ENCODE results near the gene TGFBR3L. TPM values are rescaled to one million over a fixed set of nuclear protein-coding genes. Genes with fewer than 3 reads are reported as not detected.

TGFBR3L gene
- total and polyA plus RNA-seq, 2 of the 13 experiments (the other 11 are each of a cell fraction or from before 2014, with no cell fraction given): 0.20 to 1.0 TPM

- TF ChIP-seq ZNF703 (CRISPR knock-in tag; IDR thresholded peaks at IDR 0.05; ENCODE audit: borderline replicate concordance) (no peak), STAT5B (CRISPR knock-in tag; IDR thresholded peaks at IDR 0.05) (no peak), KIAA2018 (CRISPR knock-in tag; IDR thresholded peaks at IDR 0.05; ENCODE audit: borderline replicate concordance) (no peak), JUND (CRISPR knock-in tag; IDR thresholded peaks at IDR 0.05) (peak; percentile 54; the same call in 1 of the 2 replicates), HIVEP1 (CRISPR knock-in tag; IDR thresholded peaks at IDR 0.05) (peak; percentile 78; the same call in 1 of the 2 replicates), ELF3 (CRISPR knock-in tag; IDR thresholded peaks at IDR 0.05) (peak; percentile 76), FOXA1 (IDR thresholded peaks at IDR 0.05) (no peak), FOXA1 (CRISPR knock-in tag; IDR thresholded peaks at IDR 0.05) (0 out of 2 replicates have a peak, but pooled peaks have one; percentile 31), SIX4 (CRISPR knock-in tag; IDR thresholded peaks at IDR 0.05) (0 out of 2 replicates have a peak, but pooled peaks have one; percentile 8), CTCF (CRISPR knock-in tag; IDR thresholded peaks at IDR 0.05) (peak; percentile 99), HHEX (CRISPR knock-in tag; IDR thresholded peaks at IDR 0.05) (no peak), PCBP2 (optimal IDR thresholded peaks at IDR 0.05; ENCODE audit: low read depth, low read length, poor library complexity, severe bottlenecking) (no peak), DNMT3B (CRISPR knock-in tag; conservative IDR thresholded peaks at IDR 0.05) (no peak), MAFG (CRISPR knock-in tag; IDR thresholded peaks at IDR 0.05) (no peak), HNF1B (CRISPR knock-in tag; IDR thresholded peaks at IDR 0.05) (peak; percentile 68), ZNF33B (CRISPR knock-in tag; IDR thresholded peaks at IDR 0.05) (peak; percentile 84), ZSCAN29 (CRISPR knock-in tag; conservative IDR thresholded peaks at IDR 0.05) (no peak), SALL1 (CRISPR knock-in tag; IDR thresholded peaks at IDR 0.05) (no peak; the same call in none of the 2 replicates)
Measured at GRCh38 chr19:7903244-7904073, 11.2 kb upstream of the TGFBR3L start, which contains the start of gene MAP2K7 (continued).

Measured in HepG2 (cell line).